ENCODE data around the gene PLEKHA8. TPM values are rescaled to one million over a fixed set of nuclear protein-coding genes. Genes with fewer than 3 reads are reported as not detected.

The PLEKHA8 gene
- total RNA-seq, 2 donors from 2014 or later, result 5.5 to 12.0 TPM

DNA sequence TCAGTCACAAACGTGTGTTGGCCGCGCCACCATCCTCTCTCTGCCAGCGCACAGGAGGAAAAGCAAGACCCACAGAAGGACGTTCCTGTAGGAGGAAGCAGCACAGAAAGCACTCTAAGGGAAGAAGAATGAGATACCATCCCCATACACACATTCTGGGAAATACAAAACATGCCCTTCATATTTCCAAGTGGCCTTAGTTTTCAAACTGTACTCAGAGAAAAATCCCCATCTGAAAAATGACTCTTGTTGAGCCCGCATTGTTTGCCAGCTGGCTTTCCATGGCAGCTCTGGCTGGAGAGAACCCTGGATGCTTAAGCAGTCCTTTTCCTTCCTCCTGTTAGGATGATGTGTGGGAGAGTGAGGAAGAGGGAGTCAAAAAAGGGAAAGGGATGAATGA lies 139.7 kb downstream of the PLEKHA8 start:
- Histone ChIP-seq H3K9me3 (no peaks in the 10 kb centered on the region), H3K4me3 (no peak overlapping the region), H3K27ac (no peak overlapping the region), H3K27me3 (replicated peaks; ENCODE audit: insufficient read depth) (no peaks in the 10 kb centered on the region), H3K4me1 (replicated peaks) (peaks cover 18% of the 10 kb centered on the region), H3K36me3 (no peaks in the 10 kb centered on the region)
- no peak for DNase-seq (ENCODE audit: low spot score)
- WGBS, result 89% methylated on average over 6 of the region's 6 CpGs
- intact Hi-C loops (cut with DNase I), result loop anchor here (5.0 kb wide), 2 partner anchors 114 to 394 kb away; partner anchors contain the start of gene ZNRF2
- TF ChIP-seq, protein P1, sequence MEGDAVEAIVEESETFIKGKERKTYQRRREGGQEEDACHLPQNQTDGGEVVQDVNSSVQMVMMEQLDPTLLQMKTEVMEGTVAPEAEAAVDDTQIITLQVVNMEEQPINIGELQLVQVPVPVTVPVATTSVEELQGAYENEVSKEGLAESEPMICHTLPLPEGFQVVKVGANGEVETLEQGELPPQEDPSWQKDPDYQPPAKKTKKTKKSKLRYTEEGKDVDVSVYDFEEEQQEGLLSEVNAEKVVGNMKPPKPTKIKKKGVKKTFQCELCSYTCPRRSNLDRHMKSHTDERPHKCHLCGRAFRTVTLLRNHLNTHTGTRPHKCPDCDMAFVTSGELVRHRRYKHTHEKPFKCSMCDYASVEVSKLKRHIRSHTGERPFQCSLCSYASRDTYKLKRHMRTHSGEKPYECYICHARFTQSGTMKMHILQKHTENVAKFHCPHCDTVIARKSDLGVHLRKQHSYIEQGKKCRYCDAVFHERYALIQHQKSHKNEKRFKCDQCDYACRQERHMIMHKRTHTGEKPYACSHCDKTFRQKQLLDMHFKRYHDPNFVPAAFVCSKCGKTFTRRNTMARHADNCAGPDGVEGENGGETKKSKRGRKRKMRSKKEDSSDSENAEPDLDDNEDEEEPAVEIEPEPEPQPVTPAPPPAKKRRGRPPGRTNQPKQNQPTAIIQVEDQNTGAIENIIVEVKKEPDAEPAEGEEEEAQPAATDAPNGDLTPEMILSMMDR (IDR thresholded peaks at IDR 0.05), result no peak
- no peak for TF ChIP-seq POLR2AphosphoS5 (IDR thresholded peaks at IDR 0.05)
- TF ChIP-seq POLR2A (IDR thresholded peaks at IDR 0.05), result no peak

DNA sequence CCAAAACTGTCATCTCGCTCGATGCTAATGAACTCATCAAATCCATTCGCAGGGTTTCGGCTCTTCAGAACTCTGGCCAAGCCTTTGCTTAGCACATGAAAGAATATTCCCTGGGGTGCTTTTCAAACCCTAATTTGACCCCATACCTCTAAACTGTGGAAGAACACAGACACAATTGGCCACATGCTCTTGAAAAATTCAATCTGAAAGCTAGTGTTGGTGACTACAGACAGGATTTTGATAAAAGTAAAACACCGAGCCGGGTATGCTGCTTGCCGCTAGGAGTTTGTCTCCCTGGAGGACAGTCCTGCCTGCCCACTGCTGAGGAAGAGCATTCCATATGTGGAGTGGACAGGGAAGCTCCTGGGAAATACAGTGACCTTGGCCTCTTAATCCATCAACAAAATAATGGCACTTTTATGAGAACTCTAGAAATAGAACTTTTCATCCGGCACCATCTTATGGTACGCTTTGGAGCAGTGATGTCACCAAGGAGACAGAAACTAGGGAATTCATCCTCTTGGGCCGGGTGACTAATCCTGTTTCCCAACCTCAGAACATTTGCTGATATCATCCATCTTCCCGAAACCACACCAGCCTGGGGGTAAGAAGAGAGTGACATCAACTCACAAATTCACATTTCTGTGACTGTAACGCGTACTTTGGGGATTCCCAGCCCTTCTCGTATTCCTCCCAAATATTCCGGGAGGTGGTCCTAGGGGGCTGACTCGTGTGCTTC lies 140.8 kb downstream of the PLEKHA8 start:
- Histone ChIP-seq H3K4me1 (replicated peaks) (peaks cover 18% of the 10 kb centered on the region), H3K9me3 (no peaks in the 10 kb centered on the region), H3K27me3 (replicated peaks; ENCODE audit: insufficient read depth) (no peaks in the 10 kb centered on the region), H3K4me3 (no peak overlapping the region), H3K27ac (no peak overlapping the region), H3K36me3 (no peaks in the 10 kb centered on the region)
- DNase-seq (ENCODE audit: low spot score), result no peak
- TF ChIP-seq POLR2AphosphoS5 (IDR thresholded peaks at IDR 0.05) (no peak), POLR2A (IDR thresholded peaks at IDR 0.05) (no peak)
- TF ChIP-seq, protein P1 (IDR thresholded peaks at IDR 0.05), result no peak
- 74% methylated on average over 16 of the region's 16 CpGs for WGBS
- intact Hi-C loops (cut with DNase I), result loop anchor here (5.0 kb wide), 2 partner anchors 113 to 393 kb away; partner anchors contain the start of gene ZNRF2

DNA sequence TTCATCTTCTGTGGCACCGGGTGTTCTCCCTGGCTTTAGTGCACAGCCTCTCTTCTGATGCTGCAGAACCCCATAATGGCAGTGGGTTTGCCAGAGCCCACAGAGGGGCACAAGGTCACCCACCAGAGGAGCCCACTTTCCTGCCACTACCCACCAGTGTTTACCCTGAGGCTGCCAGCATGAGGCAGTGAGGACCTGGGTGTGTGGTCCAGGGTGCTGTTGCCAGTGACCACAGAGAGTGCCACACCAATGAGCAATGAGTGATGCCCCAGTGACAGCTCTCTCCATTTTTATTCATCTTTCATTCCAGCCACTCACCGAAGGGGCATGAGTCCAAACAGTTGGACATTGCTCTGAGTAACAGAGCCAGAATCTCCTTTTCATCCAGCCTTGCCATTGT lies 141.4 kb downstream of the PLEKHA8 start:
- no peak overlapping the region for H3K27ac ChIP-seq
- no peak overlapping the region for H3K4me3 ChIP-seq
- H3K9me3 ChIP-seq, result no peaks in the 10 kb centered on the region
- 81% methylated on average over 2 of the region's 2 CpGs for WGBS
- peaks cover 17% of the 10 kb centered on the region for H3K4me1 ChIP-seq (replicated peaks)
- H3K36me3 ChIP-seq, result no peaks in the 10 kb centered on the region
- H3K27me3 ChIP-seq (replicated peaks; ENCODE audit: insufficient read depth), result no peaks in the 10 kb centered on the region
- intact Hi-C loops (cut with DNase I), result loop anchor here (5.0 kb wide), 2 partner anchors 113 to 393 kb away; partner anchors contain the start of gene ZNRF2
- no peak for TF ChIP-seq POLR2A (IDR thresholded peaks at IDR 0.05)
- TF ChIP-seq, protein P1 (IDR thresholded peaks at IDR 0.05), result no peak
- TF ChIP-seq POLR2AphosphoS5 (IDR thresholded peaks at IDR 0.05), result no peak
- DNase-seq (ENCODE audit: low spot score), result no peak

DNA sequence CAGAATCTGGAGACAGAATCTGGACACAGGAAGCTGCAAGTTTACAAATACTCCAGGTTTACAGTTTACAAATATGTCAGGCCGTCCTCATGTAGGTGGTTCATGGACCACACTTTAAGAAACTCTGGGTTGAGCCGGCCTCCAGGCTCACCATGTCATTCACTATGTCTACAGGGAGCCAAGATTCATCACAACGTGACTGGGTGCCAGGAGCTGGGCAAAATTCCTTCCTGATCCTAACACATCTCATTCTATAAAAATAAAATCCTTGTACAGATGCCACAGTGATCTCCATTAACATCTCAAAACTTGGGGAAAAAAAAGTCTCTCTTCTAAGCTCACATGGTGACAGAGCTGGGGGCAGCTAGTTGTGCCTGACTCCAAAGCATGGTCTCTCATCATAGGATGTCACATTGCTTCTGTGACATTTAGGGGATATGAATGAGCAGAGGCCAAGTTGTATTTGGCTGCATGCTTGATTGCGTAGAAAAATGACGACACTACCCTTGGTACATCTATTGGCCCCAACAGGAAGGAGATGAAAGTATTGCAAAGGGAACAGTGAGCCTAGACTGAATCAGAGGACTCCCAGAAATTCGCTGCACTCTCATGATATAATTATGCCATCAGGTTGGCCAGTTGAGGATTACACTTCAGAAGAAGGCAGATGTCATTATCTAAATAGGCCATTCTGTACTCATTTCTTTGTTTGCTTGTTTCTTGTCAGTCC lies 142.4 kb downstream of the PLEKHA8 start:
- Histone ChIP-seq H3K27ac (no peak overlapping the region), H3K27me3 (replicated peaks; ENCODE audit: insufficient read depth) (no peaks in the 10 kb centered on the region), H3K9me3 (no peaks in the 10 kb centered on the region), H3K4me1 (replicated peaks) (peaks cover 7% of the 10 kb centered on the region), H3K36me3 (no peaks in the 10 kb centered on the region), H3K4me3 (no peak overlapping the region)
- TF ChIP-seq, protein P1 (IDR thresholded peaks at IDR 0.05), result no peak
- TF ChIP-seq POLR2AphosphoS5 (IDR thresholded peaks at IDR 0.05), result no peak
- no peak for TF ChIP-seq POLR2A (IDR thresholded peaks at IDR 0.05)
- intact Hi-C loops (cut with DNase I), result no loop called here
- no peak for DNase-seq (ENCODE audit: low spot score)
- WGBS, result 54% methylated on average over 6 of the region's 6 CpGs
